HUES64 (cell line): Measurements from ENCODE around the gene CBX7.

Source experiments
- H3K27ac ChIP-seq: 2 replicates; pipeline ENCODE4 v1.7.0; 2013; ENCODE audit warnings: low read depth, low read length, inconsistent platforms
- H3K27me3 ChIP-seq: 2 replicates; pipeline ENCODE4 v1.6.1; 2013; ENCODE audit warnings: mild to moderate bottlenecking, low read length; ENCODE audit not compliant: insufficient read depth
- H3K36me3 ChIP-seq: 2 replicates; pipeline ENCODE4 v1.6.1; 2013; ENCODE audit warnings: mild to moderate bottlenecking, low read length; ENCODE audit not compliant: insufficient read depth
- H3K4me1 ChIP-seq: 2 replicates; pipeline ENCODE4 v1.6.1; 2013; ENCODE audit warnings: mild to moderate bottlenecking, low read length, moderate library complexity; ENCODE audit not compliant: insufficient read depth
- H3K4me3 ChIP-seq: 2 replicates; pipeline ENCODE4 v1.5.1; 2013; ENCODE audit warnings: mild to moderate bottlenecking, low read length, moderate library complexity
- H3K9ac ChIP-seq: 2 replicates; pipeline ENCODE4 v1.6.1; 2013; ENCODE audit warnings: mild to moderate bottlenecking, low read depth, low read length
- H3K9me3 ChIP-seq: 2 replicates; pipeline ENCODE4 v1.6.1; 2013; ENCODE audit warnings: low read depth, low read length; ENCODE audit not compliant: insufficient read depth
- WGBS: fragments of 150-250, 120-280 bp; methylation state at CpG from one replicate; pipeline ENCODE4 v1.1.7; 2013; ENCODE audit warnings: missing lambda C conversion rate; 5-methylcytosine and 5-hydroxymethylcytosine counted together

Gene CBX7

GRCh38 chr22:39083212-39084165 lies 69.0 kb downstream of the CBX7 start:
- no peaks in the 10 kb centered on the region for H3K36me3 ChIP-seq
- H3K27me3 ChIP-seq: no peaks in the 10 kb centered on the region
- no peak overlapping the region for H3K9ac ChIP-seq
- H3K9me3 ChIP-seq: no peaks in the 10 kb centered on the region
- 93% methylated on average over 14 of the region's 14 CpGs for WGBS
- no peak overlapping the region for H3K27ac ChIP-seq
- H3K4me3 ChIP-seq: no peak overlapping the region
- H3K4me1 ChIP-seq: peaks cover 5% of the 10 kb centered on the region; the same call in 1 of the 2 replicates

DNA sequence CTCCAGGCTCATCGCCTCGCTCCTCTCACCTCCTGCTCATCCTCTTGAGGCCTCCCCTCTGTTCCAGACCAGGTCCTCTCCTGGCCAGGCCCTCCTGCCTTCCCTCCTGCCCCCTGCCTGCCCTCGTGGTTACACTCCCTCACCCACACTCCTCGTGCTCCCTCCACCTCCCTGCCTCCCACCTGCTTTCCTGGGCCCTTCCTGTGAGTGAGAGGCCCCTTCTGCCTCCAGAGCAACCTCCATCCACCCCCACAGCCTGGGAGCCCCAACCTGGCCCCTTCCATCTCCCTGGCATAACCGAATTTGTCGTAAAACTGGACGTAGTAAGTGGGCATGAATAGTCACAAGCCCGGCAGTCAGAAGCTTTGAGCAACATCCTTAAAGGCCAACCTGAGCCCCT lies 70.9 kb downstream of the CBX7 start:
- no peaks in the 10 kb centered on the region for H3K9me3 ChIP-seq
- H3K27ac ChIP-seq: no peak overlapping the region
- H3K36me3 ChIP-seq: no peaks in the 10 kb centered on the region
- no peak overlapping the region for H3K4me3 ChIP-seq
- H3K27me3 ChIP-seq: no peaks in the 10 kb centered on the region
- no peak overlapping the region for H3K9ac ChIP-seq
- no peaks in the 10 kb centered on the region for H3K4me1 ChIP-seq
- WGBS: 85% methylated on average over 8 of the region's 8 CpGs

DNA sequence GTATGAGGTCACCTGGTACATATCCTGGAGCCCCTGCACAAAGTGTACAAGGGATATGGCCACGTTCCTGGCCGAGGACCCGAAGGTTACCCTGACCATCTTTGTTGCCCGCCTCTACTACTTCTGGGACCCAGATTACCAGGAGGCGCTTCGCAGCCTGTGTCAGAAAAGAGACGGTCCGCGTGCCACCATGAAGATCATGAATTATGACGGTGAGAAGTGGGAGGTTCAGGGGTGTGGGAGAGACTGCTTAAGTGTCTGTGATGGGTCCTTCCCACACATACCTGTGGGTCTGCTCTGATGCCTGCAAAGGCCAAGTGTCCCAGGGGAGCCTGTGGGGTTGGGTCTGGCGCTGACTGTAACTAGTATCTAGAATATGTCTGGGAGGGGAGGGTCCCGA lies 71.5 kb downstream of the CBX7 start:
- 93% methylated on average over 12 of the region's 12 CpGs for WGBS
- H3K9me3 ChIP-seq: no peaks in the 10 kb centered on the region
- no peaks in the 10 kb centered on the region for H3K27me3 ChIP-seq
- H3K9ac ChIP-seq: no peak overlapping the region
- H3K36me3 ChIP-seq: no peaks in the 10 kb centered on the region
- H3K27ac ChIP-seq: no peak overlapping the region
- H3K4me3 ChIP-seq: no peak overlapping the region
- no peaks in the 10 kb centered on the region for H3K4me1 ChIP-seq
